A549 treated with AZD9567 at 1 μM for 4 hours (cell line): ENCODE data around the gene KLF17. TPM values are rescaled to one million over a fixed set of nuclear protein-coding genes. Genes with fewer than 3 reads are reported as not detected.

Experiments used
- total RNA-seq: library from RNA; stranded (reverse); fragments of 200-300 nt; extraction: Qiagen RNA extraction; gene quantifications from 5 replicates; pipeline ENCODE4 v1.2.3, GENCODE V29; 2022; ENCODE audit not compliant: insufficient read depth

Gene KLF17
- 0.27 to 2.1 TPM (median 0.35 TPM) in 5 replicates for total RNA-seq

GRCh38 chr1:44118682-44119081 lies at the start of gene KLF17:
KLF17 (plus strand) TSS chr1:44118821; CDS start chr1:44118908, 87 bp downstream.

DNA sequence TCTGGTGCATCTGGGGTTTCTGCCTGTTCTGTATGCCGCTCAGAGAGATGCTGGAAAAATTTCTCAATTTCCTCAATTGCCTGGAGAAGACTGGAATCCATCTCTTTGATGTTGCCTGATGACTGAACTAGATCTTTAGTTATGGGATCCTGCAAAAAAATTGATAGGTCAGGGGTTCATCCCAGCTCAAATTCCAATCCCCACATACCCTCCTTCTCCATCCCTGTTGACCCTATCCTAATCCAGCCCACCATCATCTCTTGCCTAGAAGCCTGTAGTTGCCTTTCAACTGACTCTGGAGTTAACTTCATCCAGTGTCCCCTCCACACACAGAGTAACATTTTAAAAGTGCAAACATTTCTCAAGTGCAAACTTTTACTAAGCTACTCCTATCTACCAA lies 22.9 kb downstream of the KLF17 start, which contains the start of gene KLF18:
Gene KLF18 (minus strand): TSS at position 101 of the 400 bp plus-strand sequence. CDS start 0 bp downstream, at position 101.

Other genes starting within 250 kb of the KLF17 start
- gene ARTN, start 185.0 kb upstream of the KLF17 start, total RNA-seq = 0.34 to 0.68 TPM (median 0.39 TPM) in 4 of 5 replicates, not detected in the other
- gene IPO13, start 171.9 kb upstream of the KLF17 start, total RNA-seq = 16.6 to 17.5 TPM (median 16.9 TPM) in 5 replicates
- 36.3 to 42.1 TPM (median 41.0 TPM) in 5 replicates for gene DPH2, start 148.8 kb upstream of the KLF17 start, total RNA-seq
- gene ATP6V0B, start 143.9 kb upstream of the KLF17 start, total RNA-seq = 78.9 to 162 TPM (median 145 TPM) in 5 replicates
- gene B4GALT2, start 139.6 kb upstream of the KLF17 start, total RNA-seq = 61.7 to 66.5 TPM (median 65.7 TPM) in 5 replicates
- 2.5 to 9.1 TPM (median 8.4 TPM) in 5 replicates for gene CCDC24, start 127.2 kb upstream of the KLF17 start, total RNA-seq
- gene SLC6A9, start 87.4 kb upstream of the KLF17 start, total RNA-seq = 11.1 to 12.8 TPM (median 12.6 TPM) in 5 replicates
- gene KLF18, start 22.8 kb downstream of the KLF17 start, total RNA-seq = 0.03 TPM in 2 of 5 replicates, not detected in the others
- 16.9 to 20.8 TPM (median 19.7 TPM) in 5 replicates for gene DMAP1, start 94.7 kb downstream of the KLF17 start, total RNA-seq
- 44.3 to 62.2 TPM (median 59.8 TPM) in 5 replicates for gene ERI3, start 236.4 kb downstream of the KLF17 start, total RNA-seq